SH-SY5Y (cell line): ENCODE measurements around the gene CAND2.

ENCODE experiments used
- GATA2 ChIP-seq: IDR thresholded peaks from 2 replicates; pipeline ENCODE4 v1.6.1; 2011; ENCODE audit warnings: mild to moderate bottlenecking, low read depth, low read length
- GATA3 ChIP-seq: IDR thresholded peaks from 2 replicates; pipeline ENCODE4 v1.6.1; 2011; ENCODE audit warnings: low read depth, mild to moderate bottlenecking, low read length, moderate library complexity

DNA sequence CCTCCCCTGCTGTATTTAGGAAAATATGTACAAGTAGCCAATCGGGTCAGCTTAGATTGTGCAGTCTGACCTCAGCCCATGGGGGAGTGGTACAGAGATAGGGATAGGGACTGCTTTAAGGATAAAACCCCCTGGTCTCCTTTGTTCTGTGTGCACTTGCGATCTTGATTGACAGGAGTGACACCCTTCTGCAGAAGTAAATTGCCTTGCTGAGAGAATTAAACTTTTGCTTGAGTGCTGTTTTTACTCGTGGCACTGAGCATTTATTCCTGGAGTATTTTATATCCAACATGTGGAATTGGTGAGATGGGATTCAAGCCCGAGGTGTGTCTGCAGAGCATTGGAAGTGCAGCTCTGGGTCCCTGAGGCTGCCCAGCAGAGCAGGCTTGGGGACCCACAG, 68.8 kb downstream of the CAND2 start:
- TF ChIP-seq GATA3: no peak
- TF ChIP-seq GATA2: no peak
